ENCODE measurements around the gene SLC1A1.

The SLC1A1 gene

DNA sequence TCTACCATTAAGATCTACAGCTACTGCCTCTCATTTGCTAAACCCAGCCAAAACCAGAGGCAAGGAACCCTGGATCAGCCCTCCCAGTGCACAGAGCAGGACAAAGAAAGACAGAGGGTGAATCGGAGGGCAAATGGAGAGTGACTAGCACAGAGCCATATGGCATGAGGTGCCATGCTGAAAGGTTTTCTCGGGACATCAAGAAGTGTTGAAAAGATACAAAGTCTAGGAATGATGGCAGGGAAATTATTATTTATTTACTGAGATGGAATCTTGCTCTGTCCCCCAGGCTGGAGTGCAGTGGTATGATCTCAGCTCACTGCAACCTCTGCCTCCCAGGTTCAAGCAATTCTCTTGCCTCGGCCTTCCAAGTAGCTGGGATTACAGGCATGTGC lies 19.3 kb downstream of the SLC1A1 start:
- no peak overlapping the region for H3K4me3 ChIP-seq (ENCODE audit: low read length)
- TF ChIP-seq, protein P1, sequence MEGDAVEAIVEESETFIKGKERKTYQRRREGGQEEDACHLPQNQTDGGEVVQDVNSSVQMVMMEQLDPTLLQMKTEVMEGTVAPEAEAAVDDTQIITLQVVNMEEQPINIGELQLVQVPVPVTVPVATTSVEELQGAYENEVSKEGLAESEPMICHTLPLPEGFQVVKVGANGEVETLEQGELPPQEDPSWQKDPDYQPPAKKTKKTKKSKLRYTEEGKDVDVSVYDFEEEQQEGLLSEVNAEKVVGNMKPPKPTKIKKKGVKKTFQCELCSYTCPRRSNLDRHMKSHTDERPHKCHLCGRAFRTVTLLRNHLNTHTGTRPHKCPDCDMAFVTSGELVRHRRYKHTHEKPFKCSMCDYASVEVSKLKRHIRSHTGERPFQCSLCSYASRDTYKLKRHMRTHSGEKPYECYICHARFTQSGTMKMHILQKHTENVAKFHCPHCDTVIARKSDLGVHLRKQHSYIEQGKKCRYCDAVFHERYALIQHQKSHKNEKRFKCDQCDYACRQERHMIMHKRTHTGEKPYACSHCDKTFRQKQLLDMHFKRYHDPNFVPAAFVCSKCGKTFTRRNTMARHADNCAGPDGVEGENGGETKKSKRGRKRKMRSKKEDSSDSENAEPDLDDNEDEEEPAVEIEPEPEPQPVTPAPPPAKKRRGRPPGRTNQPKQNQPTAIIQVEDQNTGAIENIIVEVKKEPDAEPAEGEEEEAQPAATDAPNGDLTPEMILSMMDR (conservative IDR thresholded peaks at IDR 0.05; ENCODE audit: low read depth, low read length): no peak

DNA sequence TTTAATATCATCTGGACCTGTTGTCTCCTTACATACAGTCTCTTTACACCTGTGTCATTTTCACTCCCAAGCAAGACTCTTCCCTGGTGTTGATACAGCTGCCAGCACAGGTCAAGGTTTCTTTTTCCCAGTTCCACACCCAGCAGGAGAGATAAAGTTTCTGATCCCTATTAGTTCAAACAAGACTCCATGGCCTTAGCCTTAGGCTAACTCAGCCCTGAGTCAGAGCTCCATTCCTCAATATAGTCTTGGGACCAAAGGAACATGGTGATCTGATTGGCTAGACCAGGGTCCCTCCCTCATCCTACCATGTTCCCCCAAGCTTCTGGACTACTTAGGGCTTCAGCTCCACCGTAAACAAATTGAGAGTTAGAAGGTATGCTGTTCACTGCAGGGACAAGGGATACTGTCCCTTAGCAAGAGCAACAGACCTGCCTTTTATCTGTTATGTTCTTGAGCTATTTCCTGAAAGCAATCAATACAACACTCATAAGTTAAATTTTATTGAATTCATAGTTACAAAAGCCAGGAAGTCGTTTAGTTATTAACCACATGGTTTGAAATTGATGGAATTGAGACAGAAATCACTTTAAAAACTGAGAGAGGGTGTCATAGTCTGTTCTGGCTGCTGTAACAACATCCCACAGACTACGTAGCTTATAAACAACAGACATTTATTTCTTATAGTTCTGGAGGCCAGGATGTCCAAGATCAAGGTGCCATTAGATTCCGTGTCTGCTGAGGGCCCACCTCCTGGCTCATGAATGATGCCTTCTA lies 20.5 kb downstream of the SLC1A1 start:
- TF ChIP-seq, protein P1 (conservative IDR thresholded peaks at IDR 0.05; ENCODE audit: low read depth, low read length): no peak
- no peak for DNase-seq (ENCODE audit: low read depth)
- H3K4me3 ChIP-seq (ENCODE audit: low read length): no peak overlapping the region

More for the DNA sequence above, 19.3 kb downstream of the SLC1A1 start:
- DNase-seq (ENCODE audit: low read depth): no peak

DNA sequence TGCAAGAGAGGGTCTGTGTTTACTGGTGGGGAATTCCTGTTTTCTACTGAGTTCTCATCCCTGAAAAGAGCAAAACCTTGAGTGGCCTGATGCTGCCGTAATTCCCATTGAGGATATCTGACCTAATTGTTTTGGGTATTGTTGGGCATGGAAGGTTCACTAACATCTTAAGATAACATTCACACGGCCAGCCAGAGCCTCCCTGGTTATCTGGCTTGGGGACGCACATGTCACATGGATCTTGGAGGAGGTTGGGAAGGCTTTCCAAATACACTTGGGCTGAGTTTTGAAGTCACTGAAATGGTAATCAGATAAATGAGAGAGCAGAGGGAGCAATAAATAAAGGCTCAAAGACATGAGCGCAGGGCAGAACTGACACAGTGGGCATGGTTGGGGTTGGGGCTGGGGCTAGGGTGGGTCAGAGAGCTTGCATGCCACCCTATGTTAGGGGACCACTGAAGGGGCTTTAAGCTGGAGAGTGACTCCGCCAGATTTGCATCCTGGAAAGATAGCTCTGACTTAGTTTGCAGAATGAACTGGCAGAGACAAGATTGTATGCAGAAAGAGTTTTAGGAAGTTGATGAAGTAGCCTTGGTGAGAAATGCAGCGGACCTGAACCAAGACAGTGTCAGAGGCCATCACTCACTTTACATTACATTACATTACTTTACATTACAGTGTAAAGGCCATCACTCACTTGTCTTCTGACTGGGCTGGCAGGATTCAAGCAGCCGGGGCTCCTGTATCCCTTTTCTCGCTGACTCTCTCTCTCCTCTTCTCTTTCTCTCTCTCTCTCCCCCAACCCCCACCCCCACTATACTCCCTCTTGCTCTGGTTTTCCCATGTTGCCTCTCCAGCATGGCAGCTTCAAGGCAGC lies 24.2 kb downstream of the SLC1A1 start:
- DNase-seq (ENCODE audit: low read depth): no peak
- no peak overlapping the region for H3K4me3 ChIP-seq (ENCODE audit: low read length)
- TF ChIP-seq, protein P1 (conservative IDR thresholded peaks at IDR 0.05; ENCODE audit: low read depth, low read length): no peak

DNA sequence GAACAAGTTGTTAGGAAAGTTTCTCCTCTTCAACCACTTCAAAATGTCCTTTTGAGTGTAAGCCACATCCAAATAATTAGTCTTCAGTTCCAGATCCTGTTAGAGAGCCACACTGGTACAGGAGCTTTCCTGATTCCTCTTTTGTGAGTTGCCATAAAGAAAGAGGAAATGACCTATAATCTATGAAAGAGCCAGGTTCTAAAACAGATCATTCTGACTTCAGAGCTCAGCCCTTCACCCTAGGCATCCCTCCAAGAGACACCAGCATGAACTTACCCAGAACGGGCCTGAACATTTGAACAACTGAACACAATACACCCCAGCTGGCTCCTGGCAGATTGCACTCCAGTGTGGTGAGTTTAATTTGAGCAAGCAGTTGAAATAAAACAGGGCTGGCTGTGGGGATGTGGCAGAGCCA lies 25.7 kb downstream of the SLC1A1 start:
- no peak for DNase-seq (ENCODE audit: low read depth)
- TF ChIP-seq, protein P1 (conservative IDR thresholded peaks at IDR 0.05; ENCODE audit: low read depth, low read length): no peak
- H3K4me3 ChIP-seq (ENCODE audit: low read length): no peak overlapping the region

DNA sequence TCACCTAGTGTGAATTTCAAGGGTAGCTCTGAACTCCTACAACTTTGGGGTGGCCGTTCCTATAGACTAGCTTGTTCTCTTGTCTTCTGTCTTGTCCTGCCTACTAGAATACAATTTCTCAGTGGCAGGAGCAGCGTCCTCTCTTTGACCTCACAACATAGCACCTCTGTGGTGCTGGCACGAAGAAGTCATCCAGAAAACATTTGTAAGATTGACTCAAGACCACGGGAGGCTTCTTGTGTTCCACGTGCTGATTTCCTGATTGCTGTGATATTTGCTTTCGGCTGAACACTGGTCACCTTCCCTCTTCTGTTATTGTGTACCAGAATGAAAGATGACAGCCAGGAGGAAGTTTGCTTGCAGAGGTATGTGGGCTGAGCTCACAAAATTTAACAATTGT lies 27.0 kb downstream of the SLC1A1 start:
- DNase-seq (ENCODE audit: low read depth): no peak
- no peak overlapping the region for H3K4me3 ChIP-seq (ENCODE audit: low read length)
- TF ChIP-seq, protein P1 (conservative IDR thresholded peaks at IDR 0.05; ENCODE audit: low read depth, low read length): no peak

DNA sequence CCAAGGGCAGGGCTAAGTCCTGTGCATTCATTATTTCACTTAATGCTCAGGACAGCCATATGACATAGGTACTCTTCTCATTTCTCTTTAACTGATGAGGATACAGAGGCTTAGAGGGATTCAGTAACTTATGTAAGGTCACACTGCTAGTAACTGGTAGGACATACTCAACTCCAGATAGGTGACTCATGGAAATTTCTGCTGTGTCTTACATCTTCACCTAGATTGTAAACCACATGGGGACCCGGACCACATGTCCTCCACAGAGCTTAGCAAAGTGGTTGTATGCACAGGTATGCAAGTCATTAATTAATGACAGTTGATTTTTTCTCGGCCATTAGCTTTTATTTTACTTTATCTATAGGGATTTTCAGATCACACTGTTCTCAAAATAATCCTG lies 29.3 kb downstream of the SLC1A1 start:
- TF ChIP-seq, protein P1 (conservative IDR thresholded peaks at IDR 0.05; ENCODE audit: low read depth, low read length): no peak
- no peak overlapping the region for H3K4me3 ChIP-seq (ENCODE audit: low read length)
- no peak for DNase-seq (ENCODE audit: low read depth)
